Measurements from ENCODE around the gene PDE6H.

PDE6H gene

DNA sequence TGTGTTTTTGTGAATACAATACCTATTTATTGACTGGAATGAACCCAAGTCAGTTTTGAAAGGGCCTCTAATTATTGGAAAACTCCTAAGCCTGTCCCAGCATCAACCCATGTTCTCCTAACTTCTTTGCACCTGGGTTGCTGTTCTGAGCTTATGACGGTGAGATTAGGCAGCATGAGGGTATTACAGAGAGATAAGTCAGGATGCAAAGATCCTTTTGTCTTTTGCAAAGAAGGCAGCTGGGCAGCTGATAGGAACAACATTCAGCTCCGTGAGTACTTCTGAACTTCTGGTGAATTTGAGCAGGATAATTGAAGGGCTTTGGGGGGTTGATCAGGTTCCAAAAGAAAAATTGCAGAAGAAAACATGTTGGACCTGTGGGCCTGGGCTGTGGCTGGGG, at the start of gene PDE6H:
TSS of gene PDE6H (plus strand) at position 227 of the 400 bp plus-strand sequence. CDS start 4,971 bp downstream, outside the sequence.
- no peak within 1 kb of the TSS for H3K27ac ChIP-seq
- TF ChIP-seq, protein P1, sequence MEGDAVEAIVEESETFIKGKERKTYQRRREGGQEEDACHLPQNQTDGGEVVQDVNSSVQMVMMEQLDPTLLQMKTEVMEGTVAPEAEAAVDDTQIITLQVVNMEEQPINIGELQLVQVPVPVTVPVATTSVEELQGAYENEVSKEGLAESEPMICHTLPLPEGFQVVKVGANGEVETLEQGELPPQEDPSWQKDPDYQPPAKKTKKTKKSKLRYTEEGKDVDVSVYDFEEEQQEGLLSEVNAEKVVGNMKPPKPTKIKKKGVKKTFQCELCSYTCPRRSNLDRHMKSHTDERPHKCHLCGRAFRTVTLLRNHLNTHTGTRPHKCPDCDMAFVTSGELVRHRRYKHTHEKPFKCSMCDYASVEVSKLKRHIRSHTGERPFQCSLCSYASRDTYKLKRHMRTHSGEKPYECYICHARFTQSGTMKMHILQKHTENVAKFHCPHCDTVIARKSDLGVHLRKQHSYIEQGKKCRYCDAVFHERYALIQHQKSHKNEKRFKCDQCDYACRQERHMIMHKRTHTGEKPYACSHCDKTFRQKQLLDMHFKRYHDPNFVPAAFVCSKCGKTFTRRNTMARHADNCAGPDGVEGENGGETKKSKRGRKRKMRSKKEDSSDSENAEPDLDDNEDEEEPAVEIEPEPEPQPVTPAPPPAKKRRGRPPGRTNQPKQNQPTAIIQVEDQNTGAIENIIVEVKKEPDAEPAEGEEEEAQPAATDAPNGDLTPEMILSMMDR (conservative IDR thresholded peaks at IDR 0.05): no peak

DNA sequence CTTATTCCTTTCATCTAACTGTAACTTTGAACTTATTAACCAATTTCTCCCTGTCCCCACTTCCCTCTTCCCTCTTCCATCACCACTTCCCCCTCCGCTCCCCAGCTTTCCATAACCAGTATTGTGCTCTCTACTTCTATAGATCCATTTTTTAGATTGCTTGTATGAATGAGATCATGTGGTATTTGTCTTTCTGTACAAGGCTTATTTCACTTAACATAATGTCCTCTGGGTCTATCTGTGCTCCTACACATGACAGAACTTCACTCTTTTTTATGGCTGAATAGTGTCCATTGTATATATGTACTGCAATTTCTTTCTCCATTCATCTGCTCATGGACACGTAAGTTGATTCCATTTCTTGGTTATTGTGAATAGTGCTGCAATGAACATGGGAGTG, 48.9 kb upstream of the PDE6H start:
- H3K27ac ChIP-seq: no peak overlapping the region
- TF ChIP-seq, protein P1 (conservative IDR thresholded peaks at IDR 0.05): no peak

DNA sequence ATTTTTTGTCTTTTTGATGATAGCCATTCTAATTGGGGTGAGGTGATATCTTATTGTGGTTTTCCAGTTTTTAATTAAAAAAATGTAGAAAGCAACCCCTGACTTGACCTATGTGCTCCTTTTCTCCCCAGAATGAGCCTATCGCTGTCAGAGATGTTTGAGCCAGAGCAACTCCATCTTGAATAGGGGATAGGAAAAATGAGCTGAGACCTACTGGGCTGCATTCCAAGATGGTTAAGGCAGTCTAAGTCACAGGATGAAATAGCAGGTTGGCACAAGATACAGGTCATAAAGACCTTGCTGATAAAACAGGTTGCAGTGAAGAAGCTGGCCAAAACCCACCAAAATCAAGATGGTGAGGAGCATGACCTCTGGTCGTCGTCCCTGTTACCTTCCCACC, 48.3 kb upstream of the PDE6H start:
- H3K27ac ChIP-seq: peak overlapping the region; percentile 28; the same call in 1 of the 2 replicates
- TF ChIP-seq, protein P1 (conservative IDR thresholded peaks at IDR 0.05): no peak

DNA sequence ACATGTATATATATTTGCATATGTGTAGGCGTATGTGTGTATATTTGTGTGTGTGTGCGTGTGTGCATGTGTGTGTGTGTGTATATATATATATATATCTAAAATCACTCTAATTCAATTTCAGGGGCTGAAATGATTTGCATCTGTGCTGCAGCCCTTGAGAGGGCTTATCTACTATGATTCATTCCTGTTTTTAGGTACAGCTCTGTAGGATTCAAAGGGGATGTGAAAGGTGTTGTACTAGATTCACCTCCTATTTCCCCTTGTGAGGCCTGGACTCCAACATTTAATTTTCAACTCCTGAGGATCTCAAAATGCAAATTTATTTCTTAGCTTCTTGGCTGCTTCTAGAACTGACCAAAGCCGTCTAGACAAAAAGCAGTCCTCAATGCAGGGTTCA, 45.6 kb upstream of the PDE6H start:
- H3K27ac ChIP-seq: no peak overlapping the region; the same call in 1 of the 2 replicates
- TF ChIP-seq, protein P1 (conservative IDR thresholded peaks at IDR 0.05): no peak

DNA sequence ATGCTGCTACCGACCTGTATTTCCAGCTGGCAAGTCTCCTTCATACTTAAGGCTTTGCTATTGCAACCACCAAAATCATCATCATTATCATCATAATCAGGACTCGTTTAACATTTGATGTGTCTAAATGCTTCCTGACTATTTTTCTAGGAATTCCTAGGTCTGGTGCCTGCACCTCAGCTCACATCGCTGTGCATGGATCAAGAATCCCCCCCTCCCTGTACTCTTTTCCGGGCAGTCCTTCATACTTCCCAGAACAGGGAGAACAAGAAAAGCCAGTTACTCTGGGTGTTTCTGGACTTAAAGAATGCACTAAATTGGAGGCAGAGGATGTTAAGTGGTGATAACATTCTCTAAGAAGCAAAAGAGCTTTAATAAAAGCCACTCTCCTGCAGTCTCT, 43.9 kb upstream of the PDE6H start:
- TF ChIP-seq, protein P1 (conservative IDR thresholded peaks at IDR 0.05): no peak

DNA sequence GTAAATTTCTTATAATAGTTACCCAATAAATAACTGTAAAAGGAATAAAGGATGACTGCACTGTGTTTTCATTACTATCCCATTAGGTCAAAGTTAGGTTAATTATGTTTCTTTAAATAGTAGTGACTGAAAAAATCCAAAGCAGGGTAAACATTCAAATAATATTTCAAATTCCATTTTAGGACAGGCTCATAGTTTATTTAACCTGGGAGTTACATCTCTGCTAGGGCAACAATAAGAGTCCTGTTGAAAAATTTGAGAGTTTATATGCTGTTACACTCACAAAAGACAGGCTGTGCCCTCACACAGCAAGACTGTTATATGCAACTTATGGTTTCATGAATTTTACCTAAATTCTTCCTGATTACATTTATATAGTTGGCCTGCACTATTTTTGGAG, 42.5 kb upstream of the PDE6H start:
- TF ChIP-seq, protein P1 (conservative IDR thresholded peaks at IDR 0.05): no peak
- H3K27ac ChIP-seq: peak overlapping the region; percentile 87

More for the DNA sequence above, 43.9 kb upstream of the PDE6H start:
- peak overlapping the region; percentile 87 for H3K27ac ChIP-seq

DNA sequence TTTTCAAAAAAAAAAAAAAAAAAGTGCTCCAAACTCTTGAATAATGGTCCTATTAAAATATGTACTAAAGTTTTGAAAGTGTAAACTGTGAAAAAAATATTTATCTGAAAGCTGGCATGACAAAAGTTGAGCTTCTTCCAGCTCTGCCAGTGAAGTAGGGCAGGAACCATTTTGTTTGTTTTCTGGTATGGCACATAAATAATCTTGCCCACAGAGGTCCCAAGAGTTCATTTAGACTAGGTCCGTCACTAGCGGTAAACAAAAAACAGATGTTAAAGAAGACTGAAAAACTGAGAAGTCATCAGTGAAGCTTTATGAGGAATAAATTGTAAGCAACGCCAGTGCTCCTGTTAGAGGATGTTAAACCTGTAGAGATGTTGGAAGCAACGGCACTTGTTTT, 41.5 kb upstream of the PDE6H start:
- H3K27ac ChIP-seq: no peak overlapping the region
- TF ChIP-seq, protein P1 (conservative IDR thresholded peaks at IDR 0.05): no peak
